HEK293 (cell line): Measurements from ENCODE around the gene TAMALIN.

Experiments used
- CTCF ChIA-PET: fragments of 350-600 bp; formaldehyde crosslinking; extraction: SDS; loops from one replicate; lab custom pipeline; 2021; ENCODE audit warnings: antibody characterized with exemption; lab: Yijun Ruan, JAX
- POLR2A ChIA-PET: fragments of 300-600 bp; formaldehyde crosslinking; extraction: SDS; loops from one replicate; lab custom pipeline; 2020; ENCODE audit warnings: antibody characterized with exemption, inconsistent platforms; lab: Yijun Ruan, JAX
- H3K27ac ChIP-seq: fragments of 200-500 bp; sonication (Bioruptor generic); 2 replicates; pipeline ENCODE4 v1.5.1; 2014; ENCODE audit warnings: low read depth, low read length, control low read depth, inconsistent platforms; ENCODE audit errors: extremely low read depth
- H3K36me3 ChIP-seq, 2 experiments: fragments of 200-500 bp in 1 of 2; sonication (Bioruptor generic) in 1 of 2; 1 replicate in 1 of 2; 2 replicates in 1 of 2; pipeline ENCODE4 v1.5.1; 2014 to 2017; ENCODE audit warnings: inconsistent platforms in 2 of 2, low read length in 2 of 2; ENCODE audit not compliant: control insufficient read depth in 2 of 2, insufficient read depth in 1 of 2
- H3K4me1 ChIP-seq: fragments of 200-500 bp; sonication (Bioruptor generic); 2 replicates; pipeline ENCODE4 v1.5.1; 2014; ENCODE audit warnings: mild to moderate bottlenecking, low read length, inconsistent platforms; ENCODE audit not compliant: control insufficient read depth, insufficient read depth
- H3K4me3 ChIP-seq: 2 replicates; pipeline ENCODE4 v1.5.1; 2011; ENCODE audit warnings: low read depth, mild to moderate bottlenecking, control low read depth, low read length, moderate library complexity
- H3K9me3 ChIP-seq: fragments of 200-500 bp; sonication (Bioruptor generic); 2 replicates; pipeline ENCODE4 v1.5.1; 2014; ENCODE audit warnings: low read depth, low read length, inconsistent platforms; ENCODE audit not compliant: control insufficient read depth, insufficient read depth
- GLIS1 ChIP-seq: fragments of 450-650 bp; formaldehyde crosslinking; IDR thresholded peaks from 2 replicates; pipeline ENCODE4 v1.5.1; 2016; ENCODE audit warnings: missing biosample characterization, missing genetic modification characterization
- GLIS2 ChIP-seq: fragments of 450-650 bp; formaldehyde crosslinking; IDR thresholded peaks from 2 replicates; pipeline ENCODE4 v1.5.1; 2016; ENCODE audit warnings: missing biosample characterization, missing genetic modification characterization
- KLF9 ChIP-seq: fragments of 450-650 bp; formaldehyde crosslinking; IDR thresholded peaks from 2 replicates; pipeline ENCODE4 v1.5.1; 2016; ENCODE audit warnings: missing biosample characterization, missing genetic modification characterization, low read depth
- OSR2 ChIP-seq: fragments of 450-650 bp; formaldehyde crosslinking; IDR thresholded peaks from 2 replicates; pipeline ENCODE4 v1.5.1; 2016; ENCODE audit warnings: missing biosample characterization, missing genetic modification characterization
- OVOL3 ChIP-seq: fragments of 450-650 bp; formaldehyde crosslinking; IDR thresholded peaks from 2 replicates; pipeline ENCODE4 v1.5.1; 2016; ENCODE audit warnings: missing biosample characterization, missing genetic modification characterization
- SETDB1 ChIP-seq: IDR thresholded peaks from one replicate; pipeline ENCODE4 v1.6.1; 2017; ENCODE audit warnings: mild to moderate bottlenecking, low read length, moderate library complexity, mixed read lengths; ENCODE audit not compliant: insufficient read length
- ZIC2 ChIP-seq: fragments of 450-650 bp; formaldehyde crosslinking; IDR thresholded peaks from 2 replicates; pipeline ENCODE4 v1.5.1; 2016; ENCODE audit warnings: missing biosample characterization, missing genetic modification characterization
- ZNF174 ChIP-seq: fragments of 450-650 bp; formaldehyde crosslinking; IDR thresholded peaks from 2 replicates; pipeline ENCODE4 v1.5.0; 2017; ENCODE audit warnings: missing biosample characterization, mild to moderate bottlenecking, missing genetic modification characterization
- ZNF529 ChIP-seq: fragments of 450-650 bp; formaldehyde crosslinking; IDR thresholded peaks from 2 replicates; pipeline ENCODE4 v1.5.1; 2017; ENCODE audit warnings: missing genetic modification characterization, missing biosample characterization; ENCODE audit not compliant: insufficient replicate concordance
- ZNF549 ChIP-seq: fragments of 450-650 bp; IDR thresholded peaks from 2 replicates; pipeline ENCODE4 v1.5.1; 2018; ENCODE audit warnings: missing biosample characterization, missing genetic modification characterization, mild to moderate bottlenecking, inconsistent platforms, moderate library complexity
- ZNF624 ChIP-seq: fragments of 450-650 bp; formaldehyde crosslinking; IDR thresholded peaks from 2 replicates; pipeline ENCODE4 v1.5.1; 2017; ENCODE audit warnings: missing biosample characterization, missing genetic modification characterization
- ZNF654 ChIP-seq: fragments of 450-650 bp; formaldehyde crosslinking; IDR thresholded peaks from 2 replicates; pipeline ENCODE4 v1.5.1; 2016; ENCODE audit warnings: low read depth, missing biosample characterization, missing genetic modification characterization
- TF ChIP-seq, protein P1 (sequence below): fragments of 450-650 bp; formaldehyde crosslinking; IDR thresholded peaks from 2 replicates; pipeline ENCODE4 v1.5.1; 2016; ENCODE audit warnings: missing biosample characterization, missing genetic modification characterization, borderline replicate concordance
- TF ChIP-seq, protein P2 (sequence below): fragments of 450-650 bp; formaldehyde crosslinking; IDR thresholded peaks from 2 replicates; pipeline ENCODE4 v1.5.1; 2016; ENCODE audit warnings: missing biosample characterization, missing genetic modification characterization
- TF ChIP-seq, protein P3 (sequence below): fragments of 450-650 bp; formaldehyde crosslinking; IDR thresholded peaks from 2 replicates; pipeline ENCODE4 v1.5.1; 2016; ENCODE audit warnings: missing biosample characterization, missing genetic modification characterization
- TF ChIP-seq, protein P4 (sequence below): fragments of 450-650 bp; formaldehyde crosslinking; IDR thresholded peaks from 2 replicates; pipeline ENCODE4 v1.5.1; 2017; ENCODE audit warnings: missing biosample characterization, mild to moderate bottlenecking, missing genetic modification characterization, moderate library complexity

The TAMALIN gene

DNA sequence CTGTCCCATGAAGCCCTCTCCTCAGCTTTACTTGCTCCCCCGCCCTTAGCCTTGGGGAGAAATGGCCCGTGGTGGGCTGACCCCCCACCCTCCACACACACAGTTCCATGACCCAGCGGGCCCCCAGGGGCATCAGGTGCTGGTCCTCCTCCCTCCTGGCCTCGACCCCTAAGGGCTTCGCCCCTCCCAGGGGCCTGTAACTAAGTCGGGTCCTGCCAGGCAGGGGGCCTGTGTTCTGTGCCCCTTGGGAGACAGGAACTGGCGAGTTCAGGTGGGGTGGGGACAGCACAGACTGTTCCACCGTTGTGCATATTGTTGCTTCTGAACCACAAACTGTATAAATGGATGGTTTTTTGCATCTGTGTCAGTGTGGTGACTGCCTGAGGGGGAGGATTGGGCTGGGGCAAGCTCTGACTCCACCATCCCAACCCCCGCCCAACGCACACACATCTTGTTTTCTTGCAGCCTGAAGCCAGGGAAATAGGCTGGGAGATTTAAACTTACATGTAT lies 8.8 kb downstream of the TAMALIN start:
- peaks cover 0 to 25% of the 10 kb centered on the region in 2 experiments; a peak in 1 of 3 replicates for H3K36me3 ChIP-seq
- CTCF ChIA-PET, result interaction anchor here (0.6 to 3.1 kb wide), 3 partner anchors 10 to 33 kb away, joined by 3 to 18 read pairs (median 16); no protein-coding TSS in a partner anchor
- H3K4me3 ChIP-seq, result no peak overlapping the region
- peaks cover 2% of the 10 kb centered on the region; the same call in 1 of the 2 replicates for H3K4me1 ChIP-seq
- H3K27ac ChIP-seq, result no peak overlapping the region
- POLR2A ChIA-PET, result no interaction called here
- H3K9me3 ChIP-seq, result no peaks in the 10 kb centered on the region
- TF ChIP-seq ZNF174 (no peak), OSR2 (no peak), ZNF654 (tag by site-specific recombination) (no peak), GLIS2 (tag by site-specific recombination) (peak; percentile 53), SETDB1 (no peak), GLIS1 (tag by site-specific recombination) (peak; percentile 68), KLF9 (tag by site-specific recombination) (no peak), ZNF529 (tag by site-specific recombination) (no peak)
- TF ChIP-seq, protein P1, sequence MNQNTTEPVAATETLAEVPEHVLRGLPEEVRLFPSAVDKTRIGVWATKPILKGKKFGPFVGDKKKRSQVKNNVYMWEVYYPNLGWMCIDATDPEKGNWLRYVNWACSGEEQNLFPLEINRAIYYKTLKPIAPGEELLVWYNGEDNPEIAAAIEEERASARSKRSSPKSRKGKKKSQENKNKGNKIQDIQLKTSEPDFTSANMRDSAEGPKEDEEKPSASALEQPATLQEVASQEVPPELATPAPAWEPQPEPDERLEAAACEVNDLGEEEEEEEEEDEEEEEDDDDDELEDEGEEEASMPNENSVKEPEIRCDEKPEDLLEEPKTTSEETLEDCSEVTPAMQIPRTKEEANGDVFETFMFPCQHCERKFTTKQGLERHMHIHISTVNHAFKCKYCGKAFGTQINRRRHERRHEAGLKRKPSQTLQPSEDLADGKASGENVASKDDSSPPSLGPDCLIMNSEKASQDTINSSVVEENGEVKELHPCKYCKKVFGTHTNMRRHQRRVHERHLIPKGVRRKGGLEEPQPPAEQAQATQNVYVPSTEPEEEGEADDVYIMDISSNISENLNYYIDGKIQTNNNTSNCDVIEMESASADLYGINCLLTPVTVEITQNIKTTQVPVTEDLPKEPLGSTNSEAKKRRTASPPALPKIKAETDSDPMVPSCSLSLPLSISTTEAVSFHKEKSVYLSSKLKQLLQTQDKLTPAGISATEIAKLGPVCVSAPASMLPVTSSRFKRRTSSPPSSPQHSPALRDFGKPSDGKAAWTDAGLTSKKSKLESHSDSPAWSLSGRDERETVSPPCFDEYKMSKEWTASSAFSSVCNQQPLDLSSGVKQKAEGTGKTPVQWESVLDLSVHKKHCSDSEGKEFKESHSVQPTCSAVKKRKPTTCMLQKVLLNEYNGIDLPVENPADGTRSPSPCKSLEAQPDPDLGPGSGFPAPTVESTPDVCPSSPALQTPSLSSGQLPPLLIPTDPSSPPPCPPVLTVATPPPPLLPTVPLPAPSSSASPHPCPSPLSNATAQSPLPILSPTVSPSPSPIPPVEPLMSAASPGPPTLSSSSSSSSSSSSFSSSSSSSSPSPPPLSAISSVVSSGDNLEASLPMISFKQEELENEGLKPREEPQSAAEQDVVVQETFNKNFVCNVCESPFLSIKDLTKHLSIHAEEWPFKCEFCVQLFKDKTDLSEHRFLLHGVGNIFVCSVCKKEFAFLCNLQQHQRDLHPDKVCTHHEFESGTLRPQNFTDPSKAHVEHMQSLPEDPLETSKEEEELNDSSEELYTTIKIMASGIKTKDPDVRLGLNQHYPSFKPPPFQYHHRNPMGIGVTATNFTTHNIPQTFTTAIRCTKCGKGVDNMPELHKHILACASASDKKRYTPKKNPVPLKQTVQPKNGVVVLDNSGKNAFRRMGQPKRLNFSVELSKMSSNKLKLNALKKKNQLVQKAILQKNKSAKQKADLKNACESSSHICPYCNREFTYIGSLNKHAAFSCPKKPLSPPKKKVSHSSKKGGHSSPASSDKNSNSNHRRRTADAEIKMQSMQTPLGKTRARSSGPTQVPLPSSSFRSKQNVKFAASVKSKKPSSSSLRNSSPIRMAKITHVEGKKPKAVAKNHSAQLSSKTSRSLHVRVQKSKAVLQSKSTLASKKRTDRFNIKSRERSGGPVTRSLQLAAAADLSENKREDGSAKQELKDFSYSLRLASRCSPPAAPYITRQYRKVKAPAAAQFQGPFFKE, result no peak
- TF ChIP-seq, protein P2, sequence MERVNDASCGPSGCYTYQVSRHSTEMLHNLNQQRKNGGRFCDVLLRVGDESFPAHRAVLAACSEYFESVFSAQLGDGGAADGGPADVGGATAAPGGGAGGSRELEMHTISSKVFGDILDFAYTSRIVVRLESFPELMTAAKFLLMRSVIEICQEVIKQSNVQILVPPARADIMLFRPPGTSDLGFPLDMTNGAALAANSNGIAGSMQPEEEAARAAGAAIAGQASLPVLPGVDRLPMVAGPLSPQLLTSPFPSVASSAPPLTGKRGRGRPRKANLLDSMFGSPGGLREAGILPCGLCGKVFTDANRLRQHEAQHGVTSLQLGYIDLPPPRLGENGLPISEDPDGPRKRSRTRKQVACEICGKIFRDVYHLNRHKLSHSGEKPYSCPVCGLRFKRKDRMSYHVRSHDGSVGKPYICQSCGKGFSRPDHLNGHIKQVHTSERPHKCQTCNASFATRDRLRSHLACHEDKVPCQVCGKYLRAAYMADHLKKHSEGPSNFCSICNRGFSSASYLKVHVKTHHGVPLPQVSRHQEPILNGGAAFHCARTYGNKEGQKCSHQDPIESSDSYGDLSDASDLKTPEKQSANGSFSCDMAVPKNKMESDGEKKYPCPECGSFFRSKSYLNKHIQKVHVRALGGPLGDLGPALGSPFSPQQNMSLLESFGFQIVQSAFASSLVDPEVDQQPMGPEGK (tag by site-specific recombination), result no peak
- TF ChIP-seq, protein P3, sequence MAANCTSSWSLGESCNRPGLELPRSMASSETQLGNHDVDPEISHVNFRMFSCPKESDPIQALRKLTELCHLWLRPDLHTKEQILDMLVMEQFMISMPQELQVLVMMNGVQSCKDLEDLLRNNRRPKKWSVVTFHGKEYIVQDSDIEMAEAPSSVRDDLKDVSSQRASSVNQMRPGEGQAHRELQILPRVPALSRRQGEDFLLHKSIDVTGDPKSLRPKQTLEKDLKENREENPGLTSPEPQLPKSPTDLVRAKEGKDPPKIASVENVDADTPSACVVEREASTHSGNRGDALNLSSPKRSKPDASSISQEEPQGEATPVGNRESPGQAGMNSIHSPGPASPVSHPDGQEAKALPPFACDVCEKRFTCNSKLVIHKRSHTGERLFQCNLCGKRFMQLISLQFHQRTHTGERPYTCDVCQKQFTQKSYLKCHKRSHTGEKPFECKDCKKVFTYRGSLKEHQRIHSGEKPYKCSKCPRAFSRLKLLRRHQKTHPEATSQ (tag by site-specific recombination), result no peak

DNA sequence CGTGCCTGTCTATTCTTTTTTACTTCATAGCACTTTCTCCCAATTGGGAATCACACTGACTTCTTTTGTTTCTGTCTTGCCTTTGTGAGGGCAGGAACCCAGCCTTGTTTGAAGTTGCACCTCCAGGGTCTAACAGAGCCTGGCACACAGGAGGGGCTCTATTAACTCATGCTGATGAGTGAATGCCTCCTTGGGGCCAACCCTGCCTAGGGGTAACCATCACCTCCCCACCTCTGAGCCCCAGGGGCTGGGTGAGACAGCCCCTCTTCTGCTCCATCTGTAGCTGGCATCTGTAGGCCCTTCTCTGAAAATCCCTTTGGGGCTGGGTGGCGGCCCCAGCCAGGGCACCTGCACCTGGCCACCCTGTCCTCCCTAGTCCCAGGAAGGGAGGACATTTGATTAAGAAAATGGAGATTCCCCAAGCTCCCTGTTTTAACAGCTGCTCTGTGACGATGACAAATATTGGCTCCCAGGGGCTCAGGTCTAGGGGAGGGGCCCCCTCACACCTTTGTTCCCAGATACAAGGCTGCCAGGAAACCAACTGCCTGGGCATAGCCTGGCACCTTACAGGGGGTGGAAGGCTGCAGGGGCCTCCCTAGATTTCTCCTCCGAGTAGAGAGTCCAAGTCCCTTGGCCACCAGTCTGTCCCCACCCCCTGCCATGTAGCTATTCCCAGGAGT lies 11.8 kb downstream of the TAMALIN start:
- ChIA-PET CTCF (interaction anchor here (0.5 to 16.1 kb wide), 7 partner anchors 12 to 124 kb away, joined by 3 to 794 read pairs (median 121); partner anchors contain the start of genes ATG101, SMIM41 and TAMALIN), POLR2A (no interaction called here)
- Histone ChIP-seq H3K4me3 (no peak overlapping the region), H3K27ac (no peak overlapping the region), H3K36me3 (peaks cover 0 to 10% of the 10 kb centered on the region in 2 experiments; a peak in 1 of 3 replicates), H3K9me3 (no peaks in the 10 kb centered on the region), H3K4me1 (no peaks in the 10 kb centered on the region; the same call in 1 of the 2 replicates)
- TF ChIP-seq OVOL3 (tag by site-specific recombination), result no peak
- 0 out of 2 replicates have a peak, but pooled peaks have one; percentile 7 for TF ChIP-seq GLIS1 (tag by site-specific recombination)
- no peak for TF ChIP-seq ZNF624 (tag by site-specific recombination)
- TF ChIP-seq, protein P4, sequence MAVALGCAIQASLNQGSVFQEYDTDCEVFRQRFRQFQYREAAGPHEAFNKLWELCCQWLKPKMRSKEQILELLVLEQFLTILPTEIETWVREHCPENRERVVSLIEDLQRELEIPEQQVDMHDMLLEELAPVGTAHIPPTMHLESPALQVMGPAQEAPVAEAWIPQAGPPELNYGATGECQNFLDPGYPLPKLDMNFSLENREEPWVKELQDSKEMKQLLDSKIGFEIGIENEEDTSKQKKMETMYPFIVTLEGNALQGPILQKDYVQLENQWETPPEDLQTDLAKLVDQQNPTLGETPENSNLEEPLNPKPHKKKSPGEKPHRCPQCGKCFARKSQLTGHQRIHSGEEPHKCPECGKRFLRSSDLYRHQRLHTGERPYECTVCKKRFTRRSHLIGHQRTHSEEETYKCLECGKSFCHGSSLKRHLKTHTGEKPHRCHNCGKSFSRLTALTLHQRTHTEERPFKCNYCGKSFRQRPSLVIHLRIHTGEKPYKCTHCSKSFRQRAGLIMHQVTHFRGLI (tag by site-specific recombination), result no peak
- TF ChIP-seq ZIC2 (tag by site-specific recombination), result peak; percentile 9; the same call in 1 of the 2 replicates
- no peak for TF ChIP-seq ZNF549
